Stimulated activated CD4-positive, alpha-beta T cell treated with anti-CD3 and anti-CD28 coated beads, Interleukin-2, amount 100 ng/mL, for 4 hours (primary cell): ENCODE measurements around the gene CST9L.

Source experiments
- DNase-seq: peaks from one replicate; pipeline ENCODE4 v3.0.0-alpha.2; 2020; ENCODE audit warnings: low read depth

Gene CST9L, protein sequence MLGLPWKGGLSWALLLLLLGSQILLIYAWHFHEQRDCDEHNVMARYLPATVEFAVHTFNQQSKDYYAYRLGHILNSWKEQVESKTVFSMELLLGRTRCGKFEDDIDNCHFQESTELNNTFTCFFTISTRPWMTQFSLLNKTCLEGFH

DNA sequence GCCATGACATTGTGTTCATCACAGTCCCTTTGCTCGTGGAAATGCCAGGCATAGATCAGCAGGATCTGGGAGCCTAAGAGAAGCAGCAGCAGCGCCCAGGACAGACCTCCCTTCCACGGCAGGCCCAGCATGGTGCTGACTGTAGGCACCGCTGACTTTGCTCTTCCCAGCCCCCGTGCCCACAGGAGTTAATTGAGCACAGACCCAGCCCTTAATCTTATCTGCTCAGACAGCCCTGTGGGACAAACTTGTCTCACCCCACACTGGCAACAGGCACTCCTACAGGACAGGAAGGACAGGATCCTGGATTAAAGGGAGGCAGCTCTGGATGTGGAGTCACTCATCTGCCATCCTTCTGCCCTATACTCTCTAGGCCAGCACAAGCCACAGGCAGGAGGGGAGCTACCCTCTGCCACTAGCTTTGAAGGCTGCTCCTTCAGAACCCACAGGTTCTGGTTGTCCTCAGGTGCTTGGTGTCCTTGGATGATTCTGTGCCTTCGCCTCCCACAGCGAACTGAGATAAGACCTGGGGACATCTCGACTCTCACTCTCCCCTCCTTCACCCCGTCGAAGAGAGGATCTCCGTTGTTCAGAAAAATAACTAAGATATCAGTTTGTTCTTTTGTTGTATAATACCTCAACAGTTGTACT is at the start of gene CST9L:
CST9L (minus strand) TSS at position 165 of the 651 bp plus-strand sequence; CDS start at position 131, 34 bp downstream.
- DNase-seq, result no peak

DNA sequence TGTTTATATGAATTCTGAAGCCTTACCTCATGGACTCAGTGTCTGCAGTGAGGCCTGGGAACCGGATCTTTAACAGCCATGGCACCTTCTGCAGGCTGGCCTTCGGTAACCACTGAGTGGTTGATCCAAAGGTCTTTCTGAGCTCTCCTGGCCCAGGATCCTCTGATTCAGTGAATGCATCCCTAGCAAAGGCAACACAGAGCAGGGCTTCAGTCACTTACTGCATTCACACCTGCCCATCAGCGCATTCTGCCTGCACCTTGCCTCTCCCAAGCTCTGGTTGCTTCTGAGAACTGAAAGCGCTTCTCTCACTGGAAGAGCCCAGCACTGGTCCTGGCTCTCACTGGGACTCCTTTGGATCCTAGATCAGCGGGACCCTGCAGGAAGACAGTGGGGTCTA is 45.9 kb upstream of the CST9L start:
- DNase-seq, result no peak

DNA sequence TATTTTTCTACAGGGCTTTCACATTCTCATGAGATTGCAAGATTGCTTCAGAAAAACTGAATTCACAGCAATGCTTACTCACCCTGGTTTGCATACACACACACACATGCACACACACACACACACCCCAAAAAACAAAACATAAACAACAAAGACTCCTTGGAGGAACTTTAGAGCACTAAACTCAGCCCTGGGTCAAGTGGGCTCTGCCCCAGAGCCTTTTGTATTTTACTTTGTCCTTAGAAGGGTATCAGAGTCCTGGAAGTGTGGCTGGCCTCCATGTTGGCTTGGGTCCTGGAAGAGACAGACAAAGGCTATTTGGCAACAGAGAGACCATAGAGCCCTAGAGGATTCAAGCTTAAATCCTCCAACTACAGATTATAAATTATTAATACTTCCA is 45.4 kb upstream of the CST9L start:
- no peak for DNase-seq

DNA sequence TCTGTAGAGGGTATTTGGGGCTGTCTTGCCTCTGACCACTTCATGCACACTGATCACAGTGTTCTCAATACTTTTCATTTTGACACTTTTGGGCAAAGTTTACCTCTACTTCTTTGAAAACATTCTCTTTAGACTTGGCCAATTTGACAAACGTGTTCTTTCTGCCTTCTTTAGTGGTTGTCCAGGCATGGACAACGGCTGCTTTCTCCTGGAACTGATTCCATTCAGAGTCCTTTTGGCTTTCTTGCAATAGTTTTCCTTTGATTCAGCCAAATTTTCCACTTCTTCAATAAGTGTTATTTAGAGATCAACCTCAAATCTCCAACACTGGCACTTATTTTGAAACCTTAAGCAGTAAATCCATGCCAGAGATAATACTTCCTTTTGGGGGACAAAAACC is 44.1 kb upstream of the CST9L start:
- DNase-seq, result no peak

DNA sequence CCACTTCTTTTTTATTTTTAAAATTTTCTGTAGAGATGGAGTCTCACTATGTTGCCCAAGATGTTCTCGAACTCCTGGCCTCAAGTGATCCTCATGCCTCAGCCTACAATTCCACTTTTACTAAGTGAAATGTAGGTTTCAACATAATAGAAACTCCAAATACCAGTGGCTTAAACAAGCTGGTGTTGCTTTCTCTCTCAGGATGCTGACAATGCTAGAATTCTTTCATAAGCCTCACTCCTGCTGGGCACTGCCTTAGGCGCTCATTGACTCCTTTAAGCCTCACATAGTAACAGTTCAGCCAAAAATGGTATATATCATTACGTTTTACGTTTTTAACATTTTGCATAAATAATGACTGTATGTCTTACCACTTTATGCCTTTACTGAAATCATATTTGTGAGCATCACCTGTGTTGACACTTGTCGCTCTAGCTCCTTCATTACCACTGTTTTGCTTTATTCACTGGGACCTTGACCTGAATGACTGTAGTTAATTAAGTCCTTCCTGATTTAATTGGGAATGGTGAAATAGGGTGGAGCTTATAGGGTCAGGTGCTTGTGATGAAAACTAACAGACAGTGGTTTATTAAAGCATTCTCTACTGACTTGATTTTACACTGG is 41.3 kb upstream of the CST9L start:
- no peak for DNase-seq

DNA sequence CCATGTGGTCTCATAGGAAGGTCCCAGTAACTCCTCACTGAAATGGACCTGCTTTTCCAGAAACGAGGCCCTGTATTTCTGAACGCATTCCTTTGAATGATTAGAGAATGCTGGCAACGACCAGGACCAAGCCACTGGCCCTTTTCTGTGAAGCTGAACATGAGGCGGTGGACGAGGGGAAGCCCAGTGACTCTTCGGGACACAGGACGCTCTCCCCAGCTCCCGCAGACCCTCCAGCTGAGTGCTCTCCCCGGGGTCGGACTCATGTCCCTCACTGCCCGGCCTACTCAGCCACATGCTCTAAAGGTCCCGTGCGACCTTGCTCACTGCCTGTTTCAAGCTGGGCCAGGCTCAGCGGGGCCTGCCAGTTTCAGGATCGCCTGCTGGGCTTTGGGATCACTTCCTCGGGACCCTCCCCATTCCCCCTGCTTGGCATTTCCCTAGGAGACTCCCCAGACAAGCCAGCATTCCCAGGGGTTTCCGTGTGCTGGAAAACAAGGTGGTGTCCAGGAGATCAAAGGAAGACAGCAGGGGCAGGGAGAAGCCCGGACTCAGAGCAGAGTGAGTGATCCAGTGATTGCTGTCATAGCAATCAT is 40.1 kb upstream of the CST9L start:
- no peak for DNase-seq

DNA sequence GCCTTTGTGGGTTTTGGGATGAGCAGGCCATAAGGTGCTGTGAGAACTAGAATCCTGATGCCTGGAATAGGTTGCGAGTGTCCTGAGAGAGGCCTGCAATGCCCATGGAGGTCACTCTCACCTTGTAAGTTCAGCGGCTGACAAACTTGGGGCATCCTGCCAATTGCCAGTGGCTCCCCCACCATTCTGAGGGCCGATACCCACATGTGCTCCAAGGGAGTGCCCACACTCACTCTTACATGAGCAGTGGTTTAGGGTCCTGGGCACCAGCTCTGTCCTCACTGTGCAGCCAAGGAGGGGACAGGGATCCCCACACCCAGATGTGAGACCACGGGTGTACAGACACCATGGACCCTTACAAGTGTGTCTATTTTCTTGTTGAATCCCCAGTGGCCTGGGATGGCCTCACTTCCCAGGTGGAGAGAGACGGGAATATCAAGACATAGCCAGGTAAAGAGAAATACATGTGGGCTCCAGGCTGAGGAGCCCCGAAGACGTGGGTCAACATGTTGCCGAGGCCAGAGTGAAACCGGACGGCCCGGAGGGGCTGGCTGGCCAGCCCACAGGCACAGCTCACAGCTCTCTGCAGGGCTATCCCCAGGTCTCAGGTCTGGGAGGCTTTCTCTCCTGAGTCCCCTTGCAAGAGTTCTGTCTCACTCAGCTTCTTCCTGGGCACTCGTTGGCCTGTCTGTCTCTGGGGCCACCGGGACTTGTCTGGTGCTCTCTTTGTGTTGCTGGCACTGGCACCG is 39.4 kb upstream of the CST9L start:
- DNase-seq, result no peak

DNA sequence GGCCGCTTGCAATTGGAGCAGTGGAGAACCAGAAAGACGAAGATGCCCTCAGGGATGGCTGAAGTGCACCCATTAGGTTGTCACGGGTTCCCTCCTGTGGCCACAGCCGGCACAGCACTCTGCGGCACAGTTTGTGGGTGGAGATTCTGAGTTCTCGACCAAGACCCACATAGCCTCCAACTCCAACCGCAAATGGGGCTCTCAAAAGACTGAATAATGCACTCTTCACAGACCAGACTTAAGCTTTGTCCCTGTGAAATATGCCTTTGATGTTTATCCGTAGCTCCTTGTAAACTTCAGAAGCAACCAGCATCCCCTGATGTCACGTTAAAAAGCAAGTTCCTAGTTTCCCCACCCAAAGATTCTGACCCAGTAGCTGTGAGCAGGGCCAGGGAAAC is 38.4 kb upstream of the CST9L start:
- DNase-seq, result peak; percentile 20

DNA sequence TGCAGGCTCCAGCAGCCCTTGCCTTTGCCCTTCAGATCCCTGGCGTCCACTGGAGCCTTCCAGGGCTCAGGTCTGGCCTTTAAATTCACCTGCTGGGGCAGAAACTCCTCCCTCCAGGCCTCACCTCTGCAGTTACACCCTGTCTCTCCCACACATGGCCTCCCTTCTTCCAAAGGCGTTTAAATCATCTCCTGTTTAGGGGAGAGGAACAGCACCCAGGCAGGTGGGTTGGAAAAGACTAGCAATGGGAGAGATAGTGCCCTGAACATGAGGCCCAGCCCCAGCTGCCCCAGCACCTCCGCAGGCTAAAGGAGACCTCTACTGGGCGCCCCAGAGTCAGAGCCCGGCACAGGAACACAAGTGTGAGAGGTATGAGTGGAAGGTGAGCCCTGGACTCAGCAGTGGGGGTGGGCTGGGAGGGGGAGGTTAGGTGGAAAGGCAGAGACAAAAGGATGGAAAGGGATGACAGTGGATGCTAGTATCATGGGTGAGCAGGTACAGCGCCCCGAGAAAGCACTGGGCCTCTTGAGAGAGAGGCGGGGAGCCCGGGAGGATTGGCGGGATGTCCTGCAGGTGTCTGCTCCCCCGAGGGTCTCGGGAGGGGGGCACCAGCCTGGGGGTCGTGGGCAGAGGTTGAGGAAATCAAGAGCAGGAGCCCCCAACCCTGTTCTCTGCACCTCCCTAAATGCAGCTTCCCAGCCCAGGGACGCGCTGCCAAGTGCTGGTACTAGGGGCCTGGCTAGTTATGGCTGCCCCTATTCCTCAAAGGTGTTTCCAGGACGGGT is 37.8 kb upstream of the CST9L start, which contains the start of gene CST9:
CST9 (minus strand) TSS at position 51 of the 785 bp plus-strand sequence. CDS start 53 bp downstream, outside the sequence.
- DNase-seq, result no peak

DNA sequence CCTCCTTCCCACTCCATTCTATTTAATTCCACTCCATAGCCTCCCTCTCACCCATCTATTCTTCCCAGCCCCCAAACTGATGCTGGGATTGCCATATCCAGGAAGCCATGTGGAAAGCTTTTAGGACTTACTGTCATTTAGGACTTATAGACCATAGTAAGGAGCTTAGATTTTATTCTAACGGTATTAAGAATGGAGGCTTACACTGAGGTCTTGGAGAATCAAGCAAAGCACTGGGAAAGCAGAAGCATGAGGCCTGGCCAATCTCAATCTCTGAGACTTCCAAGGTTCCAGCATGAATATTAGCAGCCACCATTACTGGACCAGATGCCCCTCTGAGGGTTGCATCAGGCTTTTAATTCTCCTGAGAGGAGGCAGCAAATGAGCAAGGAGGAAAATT is 36.0 kb upstream of the CST9L start:
- no peak for DNase-seq

DNA sequence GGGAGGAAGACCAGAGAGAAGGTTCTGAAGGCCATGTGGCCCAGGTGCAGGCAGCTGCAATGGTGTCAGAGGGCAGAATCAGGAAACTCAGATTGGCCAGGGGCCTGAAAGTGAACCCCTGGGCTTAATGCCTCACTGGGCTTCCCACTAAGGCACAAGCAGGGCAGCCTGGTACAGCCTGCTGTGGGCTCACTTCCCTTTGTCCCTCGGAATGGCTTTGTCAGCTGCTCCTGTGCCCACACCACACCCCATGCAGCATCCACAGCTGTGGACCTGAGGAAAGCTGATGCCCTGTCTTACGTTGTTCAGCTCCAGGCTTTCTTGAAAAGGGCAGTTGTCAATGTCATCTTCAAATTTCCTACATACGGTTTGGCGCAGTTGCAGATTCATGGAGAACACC is 35.0 kb upstream of the CST9L start:
- no peak for DNase-seq

DNA sequence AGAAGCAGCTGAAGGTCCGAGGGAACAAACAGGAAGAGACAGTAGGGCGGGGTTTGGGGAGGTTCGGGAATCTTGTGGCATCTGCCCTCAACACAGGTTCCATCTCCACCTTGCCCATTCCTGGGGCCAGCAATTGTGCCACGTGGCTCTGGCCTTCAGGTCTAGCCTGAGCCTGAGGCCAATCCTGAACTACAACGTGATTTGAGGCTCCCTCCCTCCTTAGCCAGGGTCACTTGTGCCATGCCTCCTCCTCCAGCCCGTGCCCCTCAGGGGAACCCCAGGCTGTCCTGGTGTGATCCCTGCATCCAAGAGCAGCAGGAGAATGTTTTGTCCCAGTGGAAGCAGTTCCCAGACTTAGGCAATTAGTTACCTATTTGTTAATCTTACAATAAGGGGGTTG is 34.4 kb upstream of the CST9L start:
- DNase-seq, result no peak

DNA sequence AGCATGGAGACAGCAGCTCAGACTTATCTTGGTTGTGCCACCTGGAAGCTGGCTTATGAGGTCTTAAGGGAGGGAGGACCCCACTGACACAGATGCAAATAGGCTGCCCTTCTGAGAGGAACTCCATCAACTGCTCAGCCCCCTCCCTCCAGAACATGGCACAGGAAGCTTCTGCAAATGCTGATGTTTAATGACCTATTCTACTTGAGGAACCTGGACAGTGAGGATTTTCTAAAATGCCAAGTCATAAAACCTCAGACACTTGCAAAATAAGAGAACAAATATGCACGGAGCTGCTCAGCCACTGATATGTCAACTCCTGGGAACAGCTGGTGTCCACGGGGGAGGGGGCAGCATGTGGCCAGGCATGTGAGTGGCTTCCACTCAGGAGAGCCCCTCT is 34.0 kb upstream of the CST9L start:
- no peak for DNase-seq

DNA sequence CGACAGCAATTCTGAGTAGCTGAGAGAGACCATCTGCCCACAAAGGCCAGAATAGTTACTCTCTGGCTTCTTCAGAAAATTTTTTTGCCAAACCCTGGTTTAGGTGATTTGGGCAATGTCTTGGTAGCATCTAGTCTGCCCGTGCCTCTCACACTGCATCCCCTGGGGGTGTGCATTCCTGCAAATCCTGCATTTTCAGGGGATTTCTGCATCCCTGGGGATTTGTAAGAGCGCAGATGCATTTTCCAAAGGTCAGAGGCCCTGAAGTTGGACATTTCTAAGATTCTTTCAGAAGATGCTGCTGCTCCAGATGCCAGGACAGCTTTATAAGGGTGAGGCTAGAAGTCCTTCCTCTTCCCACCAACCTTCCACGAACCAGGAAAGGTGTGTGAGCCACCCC is 33.4 kb upstream of the CST9L start:
- no peak for DNase-seq

DNA sequence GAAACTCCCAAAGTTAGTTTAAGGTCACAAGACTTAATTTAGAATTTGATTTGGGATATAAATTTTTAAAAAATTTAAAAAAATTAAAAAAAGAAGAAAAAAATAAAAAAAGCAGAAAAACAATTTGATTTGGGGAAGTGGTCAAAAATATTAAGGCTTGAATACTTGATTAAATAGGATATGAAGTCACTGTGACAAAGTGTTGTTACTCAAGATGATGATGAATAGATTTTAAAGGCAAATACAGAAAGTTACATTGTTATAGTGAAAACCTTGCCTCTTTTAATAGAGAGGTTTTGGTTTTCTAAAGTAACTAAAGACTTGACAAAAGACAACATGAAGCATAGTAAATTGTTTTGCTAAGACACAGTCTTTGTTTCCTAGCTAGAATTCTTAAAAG is 30.2 kb upstream of the CST9L start:
- DNase-seq, result no peak

DNA sequence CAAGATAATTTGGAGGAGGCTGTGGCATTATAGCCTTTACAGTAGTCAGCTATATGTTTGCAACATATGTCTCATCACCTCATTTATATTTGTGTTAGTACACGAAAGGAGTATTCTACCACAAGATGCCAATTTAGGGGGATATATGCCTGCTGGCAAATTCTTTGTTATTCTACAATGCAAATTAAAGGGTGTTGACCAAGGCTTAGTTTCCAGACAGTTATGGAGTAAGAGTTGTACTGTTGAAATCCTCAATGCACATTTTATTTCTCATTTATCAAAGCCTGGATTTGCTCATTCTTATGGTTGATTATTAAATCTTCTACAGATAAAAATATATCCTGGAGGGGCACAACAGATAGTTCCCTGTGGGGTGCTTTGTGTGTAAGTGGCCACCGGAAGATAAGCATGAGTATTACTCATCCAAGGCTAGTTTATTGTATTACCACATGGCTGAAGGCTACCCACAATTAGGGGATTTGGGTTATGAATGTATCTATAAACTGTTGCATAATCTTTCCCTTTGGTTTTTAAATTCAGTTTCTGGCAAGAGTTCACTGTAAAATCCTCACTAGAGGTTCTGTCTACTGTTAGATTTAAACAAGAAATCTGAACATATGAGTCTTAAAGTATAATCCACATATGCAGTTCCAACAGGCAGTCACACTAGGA is 28.4 kb upstream of the CST9L start:
- no peak for DNase-seq

DNA sequence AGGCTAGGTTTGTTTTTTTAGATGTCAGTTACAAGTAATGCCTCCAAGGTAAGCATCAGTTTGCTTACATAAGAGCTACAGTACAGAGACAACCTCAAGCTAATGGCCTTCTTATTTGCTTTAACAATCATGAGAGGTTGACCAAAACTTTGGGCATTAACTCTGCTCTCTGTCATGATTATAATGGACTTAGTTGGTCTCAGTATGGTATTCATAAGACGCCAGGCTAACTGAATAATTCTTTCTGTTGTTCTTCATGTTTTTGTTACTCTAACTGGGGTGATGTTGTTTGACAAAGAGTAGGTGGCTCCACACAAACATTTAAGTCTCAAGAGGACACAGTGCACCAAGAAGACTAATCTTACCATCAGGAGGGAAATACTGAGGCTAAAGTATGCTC is 27.7 kb upstream of the CST9L start:
- DNase-seq, result no peak

DNA sequence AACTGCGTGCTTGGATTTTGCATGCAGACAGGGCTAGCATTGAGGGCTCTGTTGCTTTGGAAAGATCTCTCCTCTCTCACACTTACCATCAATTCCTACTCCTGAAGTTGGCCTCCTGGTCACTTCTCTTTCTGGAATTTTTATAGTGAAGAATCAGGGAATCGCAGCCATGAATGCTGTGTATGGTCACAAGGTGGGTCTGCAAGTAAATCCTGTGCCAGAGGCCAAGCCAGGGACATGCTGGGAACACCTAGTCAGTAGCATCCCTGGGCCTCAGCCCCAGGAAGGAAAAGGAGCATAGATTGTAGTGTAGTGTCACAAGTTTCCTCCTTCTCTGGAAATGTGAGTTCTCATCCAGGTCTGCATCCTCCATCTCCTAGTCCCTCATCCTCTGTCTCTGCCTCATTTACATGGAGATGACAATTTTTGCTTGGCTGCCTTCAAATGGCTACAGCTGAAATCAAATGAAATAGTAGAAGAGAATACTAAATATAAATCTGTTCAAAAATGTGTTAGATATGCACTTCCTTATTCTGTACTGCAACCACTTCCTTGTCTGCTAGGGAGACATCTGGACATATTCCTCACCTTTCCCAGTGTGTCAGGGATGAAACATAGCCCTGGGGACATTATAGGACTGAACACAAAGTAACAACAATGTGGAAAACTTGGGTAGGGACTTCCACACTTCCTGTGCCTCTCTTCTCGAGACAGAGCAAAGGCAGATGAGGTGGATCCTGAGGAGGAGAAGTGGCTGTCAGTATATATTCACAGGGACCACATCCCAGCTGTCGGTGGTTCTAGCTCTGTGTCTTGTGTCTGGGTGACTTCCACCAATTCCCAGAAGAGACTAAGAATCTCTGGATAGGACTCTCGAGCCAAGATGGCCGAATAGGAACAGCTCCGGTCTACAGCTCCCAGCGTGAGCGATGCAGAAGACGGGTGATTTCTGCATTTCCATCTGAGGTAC is 20.4 kb upstream of the CST9L start:
- no peak for DNase-seq

DNA sequence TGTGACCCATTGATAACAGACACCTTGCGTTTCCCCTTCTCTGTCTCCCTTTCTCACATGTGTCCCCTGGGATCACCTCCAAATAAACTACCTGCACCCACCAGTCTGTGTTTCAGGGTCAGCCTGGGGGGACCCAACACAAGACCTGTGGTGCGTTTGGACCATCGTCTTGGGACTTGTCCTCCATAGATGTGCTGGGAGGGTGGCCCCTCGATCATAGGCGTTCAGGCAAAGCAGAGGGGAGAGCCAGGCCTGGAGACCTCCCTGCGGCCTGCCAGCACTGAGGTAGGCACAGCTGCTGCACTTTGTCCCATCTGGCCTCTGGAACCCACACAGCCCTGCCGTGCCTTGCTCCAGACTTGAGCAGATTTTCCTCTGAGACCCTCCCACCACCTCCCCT is 19.3 kb upstream of the CST9L start:
- DNase-seq, result no peak
